NK-92 (cell line): ENCODE results near the gene DNAJC11.
"Not testable (repeated sequence)": the region's sequence is repeated elsewhere in the genome, so short reads cannot be mapped to it uniquely, and the experiment has no call there.

Source experiments
- DNase-seq: peaks from one replicate; lab custom pipeline; 2025; ENCODE audit not compliant: unreplicated experiment; lab: John Stamatoyannopoulos, UW

The DNAJC11 gene

GRCh38 chr1:6653436-6654290 is 48.0 kb downstream of the DNAJC11 start:
- DNase-seq: no peak

- DNase-seq: no peak
Observed at GRCh38 chr1:6652986-6653385, 48.6 kb downstream of the DNAJC11 start.

- DNase-seq: no peak
Observed at GRCh38 chr1:6651909-6652308, 49.7 kb downstream of the DNAJC11 start.

- no peak for DNase-seq
Observed at GRCh38 chr1:6648556-6648955, 53.1 kb downstream of the DNAJC11 start.

GRCh38 chr1:6646499-6647148 is 55.0 kb downstream of the DNAJC11 start:
- DNase-seq: no peak

GRCh38 chr1:6645018-6645417 is 56.6 kb downstream of the DNAJC11 start:
- DNase-seq: no peak

GRCh38 chr1:6640867-6641266 is 60.7 kb downstream of the DNAJC11 start:
- DNase-seq: not testable (repeated sequence)

- no peak for DNase-seq
Observed at GRCh38 chr1:6638226-6638625, 63.4 kb downstream of the DNAJC11 start.

- DNase-seq: no peak
Observed at GRCh38 chr1:6637770-6638169, 63.8 kb downstream of the DNAJC11 start.

- DNase-seq: not testable (repeated sequence)
Observed at GRCh38 chr1:6636778-6637177, 64.8 kb downstream of the DNAJC11 start.

GRCh38 chr1:6635910-6636760 is 65.5 kb downstream of the DNAJC11 start:
- no peak for DNase-seq

- no peak for DNase-seq
Observed at GRCh38 chr1:6635161-6635909, 66.3 kb downstream of the DNAJC11 start.

GRCh38 chr1:6634371-6635052 is 67.1 kb downstream of the DNAJC11 start:
- DNase-seq: no peak

- no peak for DNase-seq
Observed at GRCh38 chr1:6632588-6633514, 68.8 kb downstream of the DNAJC11 start.

- DNase-seq: no peak
Observed at GRCh38 chr1:6631058-6631457, 70.6 kb downstream of the DNAJC11 start.

GRCh38 chr1:6630027-6630426 is 71.6 kb downstream of the DNAJC11 start:
- no peak for DNase-seq

GRCh38 chr1:6628971-6629479 is 72.6 kb downstream of the DNAJC11 start:
- DNase-seq: no peak

- no peak for DNase-seq
Observed at GRCh38 chr1:6627841-6628545, 73.6 kb downstream of the DNAJC11 start.
